Brain microvascular endothelial cell (primary cell): ENCODE data around the gene MXI1.

Experiments
- DNase-seq: peaks from one replicate; pipeline ENCODE4 v3.0.0-alpha.2; 2020
- H3K27ac ChIP-seq: fragments of 250-450 bp; sonication (Bioruptor Pico); 2 replicates; pipeline ENCODE4 v1.5.1; 2020; ENCODE audit warnings: mild to moderate bottlenecking, moderate library complexity
- H3K27me3 ChIP-seq: fragments of 250-450 bp; sonication (Bioruptor Pico); replicated peaks from 2 replicates; pipeline ENCODE4 v1.5.1; 2020; ENCODE audit warnings: mild to moderate bottlenecking
- H3K36me3 ChIP-seq: fragments of 250-450 bp; sonication (Bioruptor Pico); replicated peaks from 2 replicates; pipeline ENCODE4 v1.5.1; 2020; ENCODE audit warnings: mild to moderate bottlenecking
- H3K4me3 ChIP-seq: 2 replicates; pipeline ENCODE4 v1.5.1; 2011; ENCODE audit warnings: low read depth, mild to moderate bottlenecking, control low read depth, low read length, moderate library complexity
- CTCF ChIP-seq: IDR thresholded peaks from 2 replicates; pipeline ENCODE4 v1.5.1; 2011; ENCODE audit warnings: low read depth, mild to moderate bottlenecking, moderate library complexity, low read length, control low read depth, inconsistent platforms; ENCODE audit errors: missing control alignments
- in situ Hi-C: cut with HindIII; loops from 2 replicates; pipeline ENCODE4 v1.10.0; 2017; ENCODE audit warnings: low sequenced_read_pairs, low pct_ligation_motif_present

MXI1 gene

GRCh38 chr10:110335314-110336064 is 128.1 kb downstream of the MXI1 start:
- in situ Hi-C loops = loop anchor here (25.0 kb wide), 1 partner anchor 202 kb away; no protein-coding TSS in a partner anchor
- DNase-seq = no peak
- H3K36me3 ChIP-seq = no peaks in the 10 kb centered on the region
- peak overlapping the region; percentile 71 for H3K27ac ChIP-seq
- H3K27me3 ChIP-seq = no peaks in the 10 kb centered on the region
- H3K4me3 ChIP-seq = no peak overlapping the region
- TF ChIP-seq CTCF = no peak

DNA sequence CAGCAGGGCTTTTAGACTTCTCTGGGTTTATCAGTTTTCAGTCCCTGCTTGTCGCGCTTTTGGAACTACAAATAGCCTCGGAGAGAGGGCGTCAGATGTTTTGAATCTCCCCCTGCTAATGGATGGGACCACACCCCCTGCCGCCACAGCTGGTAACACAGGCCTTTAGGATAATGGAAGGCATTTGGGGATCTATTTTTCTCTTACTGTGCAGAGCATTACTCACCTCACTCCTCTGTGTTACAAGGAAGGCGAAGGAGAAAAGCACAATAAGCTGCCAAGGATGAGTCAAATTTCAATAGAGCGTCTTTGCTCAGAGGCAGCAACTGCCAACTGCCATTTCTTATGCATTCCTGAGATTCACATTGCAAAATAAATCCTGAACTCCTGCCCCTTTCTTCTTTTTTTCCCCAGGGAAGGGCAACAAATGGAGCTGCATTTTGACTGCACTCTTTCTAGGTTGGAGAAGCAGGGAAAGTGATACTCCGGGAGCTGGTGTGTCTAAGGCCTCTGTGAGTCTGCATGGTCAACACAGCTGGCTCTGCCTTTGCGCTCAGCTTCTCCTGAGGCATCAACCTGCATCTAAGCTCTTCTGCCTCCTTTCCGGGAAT is 128.8 kb downstream of the MXI1 start:
- H3K27ac ChIP-seq = peak overlapping the region; percentile 71
- no peaks in the 10 kb centered on the region for H3K36me3 ChIP-seq
- H3K27me3 ChIP-seq = no peaks in the 10 kb centered on the region
- in situ Hi-C loops = loop anchor here (25.0 kb wide), 1 partner anchor 201 kb away; no protein-coding TSS in a partner anchor
- peak; percentile 90 for DNase-seq
- peak; percentile 44 for TF ChIP-seq CTCF
- H3K4me3 ChIP-seq = no peak overlapping the region
